ENCODE measurements around the gene TULP4.

DNA sequence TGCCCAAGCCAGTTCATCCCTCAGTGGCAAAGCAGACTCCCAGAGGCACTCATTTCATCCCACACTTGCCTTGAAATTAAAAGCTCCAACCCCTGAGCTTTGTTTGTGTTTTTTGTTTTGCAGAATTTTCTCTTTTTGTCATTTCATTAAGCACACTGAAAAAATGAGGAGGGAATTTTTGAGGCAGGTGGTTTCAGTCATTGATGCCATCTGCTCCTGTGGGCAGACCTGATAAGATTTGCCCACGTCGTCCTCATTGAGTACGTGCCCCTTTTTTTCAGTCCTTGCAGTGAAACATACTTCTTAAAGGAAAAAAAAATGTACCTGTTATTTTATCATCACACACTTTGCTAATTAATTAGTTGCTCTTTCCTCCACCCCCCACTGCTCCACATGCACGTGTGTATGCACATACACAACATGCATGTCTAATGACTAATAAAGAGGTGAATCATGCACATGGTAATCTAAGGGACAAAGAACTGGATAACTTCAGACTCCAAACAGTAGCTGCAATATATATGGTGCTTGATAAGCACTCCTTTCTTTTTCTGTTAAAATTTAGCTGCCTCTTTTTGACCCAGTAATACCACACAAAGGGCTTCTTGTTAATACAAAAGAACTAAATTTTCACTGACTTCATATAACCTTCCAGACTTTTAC is 145.5 kb downstream of the TULP4 start:
- no peak for TF ChIP-seq ZNF621 (tag by site-specific recombination; IDR thresholded peaks at IDR 0.05)
- TF ChIP-seq GLIS1 (tag by site-specific recombination; IDR thresholded peaks at IDR 0.05), result no peak

Measured in HEK293 (cell line).